GM10266 (cell line): ENCODE measurements around the gene MYO10.

ENCODE experiments used
- DNase-seq: peaks from one replicate; pipeline ENCODE4 v3.0.0; 2012; ENCODE audit errors: extremely low spot score
- CTCF ChIP-seq: IDR thresholded peaks from 2 replicates; pipeline ENCODE4 v1.5.1; 2012; ENCODE audit warnings: mild to moderate bottlenecking, low read depth; ENCODE audit not compliant: control insufficient read depth, insufficient read depth; ENCODE audit errors: missing control alignments

Gene MYO10

DNA sequence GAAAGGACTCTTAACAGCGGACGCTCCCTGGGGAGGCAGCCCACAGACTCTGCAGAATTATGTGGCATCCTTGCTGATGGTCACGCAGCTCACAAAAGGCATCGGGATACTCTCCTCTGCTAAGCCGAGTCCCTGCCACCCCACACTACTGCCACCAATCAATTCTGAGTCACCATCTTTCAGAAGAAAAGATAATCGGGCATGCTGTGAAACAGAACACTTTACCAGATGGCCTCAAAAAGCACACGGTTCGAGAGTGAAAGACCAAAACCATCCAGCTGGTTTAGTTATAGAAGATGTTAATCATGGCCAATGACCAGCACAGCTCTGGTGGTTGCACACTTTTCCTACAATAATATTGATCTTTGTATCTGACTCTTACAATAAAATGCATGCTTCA, 136.3 kb downstream of the MYO10 start:
- TF ChIP-seq CTCF, result no peak
- DNase-seq, result no peak

- TF ChIP-seq CTCF, result no peak
Observed at GRCh38 chr5:16797951-16798350, 138.1 kb downstream of the MYO10 start.

DNA sequence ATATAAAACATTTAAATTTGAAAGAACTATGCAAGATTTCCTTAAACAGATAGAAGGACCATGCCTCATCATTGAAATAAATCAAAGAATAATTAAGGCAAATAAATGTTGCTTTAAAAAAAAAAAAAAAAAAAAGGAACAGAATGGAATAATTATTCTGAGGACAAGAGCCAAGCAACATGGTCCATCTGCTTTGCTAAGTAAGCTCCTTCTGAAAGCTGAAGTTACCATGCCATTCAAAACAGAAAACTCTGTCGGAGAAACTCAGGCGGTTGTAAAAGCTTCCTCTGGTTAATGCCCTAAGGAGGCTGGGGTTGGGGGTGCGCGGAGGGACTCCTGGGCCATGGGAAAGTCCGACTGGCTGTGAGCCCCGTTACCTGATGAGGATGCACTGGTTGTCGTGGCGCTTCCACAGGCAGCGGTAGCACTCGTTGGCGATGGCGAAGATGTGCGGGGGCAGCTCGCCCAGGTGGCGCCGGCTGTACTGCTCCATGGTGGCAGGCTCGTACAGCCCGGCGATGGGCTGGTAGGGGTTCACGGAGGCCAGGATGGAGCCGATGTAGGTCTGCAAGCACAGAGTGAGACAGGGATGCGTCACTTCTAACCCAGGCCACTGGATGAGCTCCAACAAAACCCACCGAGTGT, 141.7 kb downstream of the MYO10 start:
- TF ChIP-seq CTCF, result no peak
- DNase-seq, result no peak

More at GRCh38 chr5:16797951-16798350, 138.1 kb downstream of the MYO10 start:
- DNase-seq, result no peak

- DNase-seq, result no peak
- no peak for TF ChIP-seq CTCF
Observed at GRCh38 chr5:16792598-16793275, 143.4 kb downstream of the MYO10 start.

DNA sequence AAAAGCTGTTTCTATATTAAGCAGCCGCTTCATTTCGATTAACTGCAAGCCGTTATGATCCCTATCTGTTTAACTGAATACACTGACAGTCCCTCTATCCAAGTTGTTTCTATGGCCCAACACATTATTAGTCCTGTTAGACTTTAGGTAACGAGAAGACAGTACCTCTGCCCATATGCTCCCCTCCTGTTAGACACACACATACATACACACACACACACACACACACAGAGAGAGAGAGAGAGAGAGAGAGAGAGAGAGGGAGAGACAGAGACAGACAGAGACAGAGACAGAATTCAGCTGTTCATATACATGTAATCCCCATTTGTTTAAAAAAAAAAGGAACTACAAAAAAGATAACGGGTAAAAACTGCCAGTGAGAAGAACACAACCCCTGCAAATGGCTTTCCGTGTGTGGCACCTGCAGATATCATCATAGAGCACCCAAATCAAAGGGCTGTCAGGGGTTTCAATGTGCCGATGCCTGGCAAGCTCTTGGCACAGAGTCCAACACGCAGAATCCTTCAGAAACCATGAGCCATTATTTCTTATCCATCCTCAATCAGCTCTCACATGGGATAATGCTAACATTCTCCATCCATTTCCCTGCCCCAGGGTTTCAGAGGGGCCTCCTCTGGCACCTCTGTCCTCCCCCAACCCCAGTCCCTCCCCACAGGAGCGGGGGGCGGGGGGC, 144.0 kb downstream of the MYO10 start:
- DNase-seq, result no peak
- TF ChIP-seq CTCF, result no peak

- DNase-seq, result peak; percentile 62
- TF ChIP-seq CTCF, result peak; percentile 61
Observed at GRCh38 chr5:16791036-16791705, 144.9 kb downstream of the MYO10 start.
